Measurements from ENCODE around the gene SUGT1. TPM values are rescaled to one million over a fixed set of nuclear protein-coding genes. Genes with fewer than 3 reads are reported as not detected.

Gene SUGT1
- total and polyA plus RNA-seq, 2 of the 13 experiments (the other 11 are each of a cell fraction or from before 2014, with no cell fraction given), result 23.1 to 71.2 TPM

GRCh38 chr13:52652196-52652979 lies at the start of gene SUGT1 (continued):
- TF ChIP-seq, protein P1, sequence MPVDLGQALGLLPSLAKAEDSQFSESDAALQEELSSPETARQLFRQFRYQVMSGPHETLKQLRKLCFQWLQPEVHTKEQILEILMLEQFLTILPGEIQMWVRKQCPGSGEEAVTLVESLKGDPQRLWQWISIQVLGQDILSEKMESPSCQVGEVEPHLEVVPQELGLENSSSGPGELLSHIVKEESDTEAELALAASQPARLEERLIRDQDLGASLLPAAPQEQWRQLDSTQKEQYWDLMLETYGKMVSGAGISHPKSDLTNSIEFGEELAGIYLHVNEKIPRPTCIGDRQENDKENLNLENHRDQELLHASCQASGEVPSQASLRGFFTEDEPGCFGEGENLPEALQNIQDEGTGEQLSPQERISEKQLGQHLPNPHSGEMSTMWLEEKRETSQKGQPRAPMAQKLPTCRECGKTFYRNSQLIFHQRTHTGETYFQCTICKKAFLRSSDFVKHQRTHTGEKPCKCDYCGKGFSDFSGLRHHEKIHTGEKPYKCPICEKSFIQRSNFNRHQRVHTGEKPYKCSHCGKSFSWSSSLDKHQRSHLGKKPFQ (CRISPR knock-in tag; IDR thresholded peaks at IDR 0.05; ENCODE audit: insufficient replicate concordance), result no peak
- peak; percentile 78 for TF ChIP-seq ATF1 (CRISPR knock-in tag; IDR thresholded peaks at IDR 0.05)
- TF ChIP-seq GABPA (IDR thresholded peaks at IDR 0.05; ENCODE audit: low read depth, low read length), result peak; percentile 70
- peak; percentile 87 for TF ChIP-seq GABPA (CRISPR knock-in tag; IDR thresholded peaks at IDR 0.05; ENCODE audit: low read depth)
- TF ChIP-seq ZNF367 (CRISPR knock-in tag; IDR thresholded peaks at IDR 0.05; ENCODE audit: borderline replicate concordance), result 0 out of 2 replicates have a peak, but pooled peaks have one; percentile 42
- TF ChIP-seq E2F1 (CRISPR knock-in tag; IDR thresholded peaks at IDR 0.05), result peak; percentile 56; the same call in 1 of the 2 replicates
- TF ChIP-seq ZNF331 (CRISPR knock-in tag; IDR thresholded peaks at IDR 0.05), result peak; percentile 87
- TF ChIP-seq ZBTB20 (CRISPR knock-in tag; IDR thresholded peaks at IDR 0.05; ENCODE audit: borderline replicate concordance, low read depth), result 0 out of 2 replicates have a peak, but pooled peaks have one; percentile 28
- TF ChIP-seq, protein P2, sequence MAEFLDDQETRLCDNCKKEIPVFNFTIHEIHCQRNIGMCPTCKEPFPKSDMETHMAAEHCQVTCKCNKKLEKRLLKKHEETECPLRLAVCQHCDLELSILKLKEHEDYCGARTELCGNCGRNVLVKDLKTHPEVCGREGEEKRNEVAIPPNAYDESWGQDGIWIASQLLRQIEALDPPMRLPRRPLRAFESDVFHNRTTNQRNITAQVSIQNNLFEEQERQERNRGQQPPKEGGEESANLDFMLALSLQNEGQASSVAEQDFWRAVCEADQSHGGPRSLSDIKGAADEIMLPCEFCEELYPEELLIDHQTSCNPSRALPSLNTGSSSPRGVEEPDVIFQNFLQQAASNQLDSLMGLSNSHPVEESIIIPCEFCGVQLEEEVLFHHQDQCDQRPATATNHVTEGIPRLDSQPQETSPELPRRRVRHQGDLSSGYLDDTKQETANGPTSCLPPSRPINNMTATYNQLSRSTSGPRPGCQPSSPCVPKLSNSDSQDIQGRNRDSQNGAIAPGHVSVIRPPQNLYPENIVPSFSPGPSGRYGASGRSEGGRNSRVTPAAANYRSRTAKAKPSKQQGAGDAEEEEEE (CRISPR knock-in tag; IDR thresholded peaks at IDR 0.05; ENCODE audit: borderline replicate concordance), result no peak
- peak; percentile 88 for TF ChIP-seq IRF2 (CRISPR knock-in tag; IDR thresholded peaks at IDR 0.05)
- TF ChIP-seq RNF219 (CRISPR knock-in tag; IDR thresholded peaks at IDR 0.05), result peak; percentile 9; the same call in 1 of the 2 replicates
- no peak for TF ChIP-seq ZNF512 (CRISPR knock-in tag; IDR thresholded peaks at IDR 0.05)
- no peak for TF ChIP-seq SOX6 (IDR thresholded peaks at IDR 0.05)
- peak; percentile 74 for TF ChIP-seq SOX6 (CRISPR knock-in tag; IDR thresholded peaks at IDR 0.05)
- TF ChIP-seq ZBTB43 (CRISPR knock-in tag; conservative IDR thresholded peaks at IDR 0.05), result peak; percentile 15; the same call in 1 of the 2 replicates
- 0 out of 2 replicates have a peak, but pooled peaks have one; percentile 47 for TF ChIP-seq SP140L (CRISPR knock-in tag; IDR thresholded peaks at IDR 0.05; ENCODE audit: borderline replicate concordance)
- TF ChIP-seq TEAD2 (CRISPR knock-in tag; IDR thresholded peaks at IDR 0.05), result no peak; the same call in 1 of the 2 replicates
- peak; percentile 20; the same call in 1 of the 2 replicates for TF ChIP-seq ATAD3A (CRISPR knock-in tag; IDR thresholded peaks at IDR 0.05)
- no peak for TF ChIP-seq SNRNP70 (IDR thresholded peaks at IDR 0.05; ENCODE audit: low read depth, low read length)
